ENCODE measurements around the gene ARHGDIG.

The ARHGDIG gene

GRCh38 chr16:290681-291405 is 10.5 kb downstream of the ARHGDIG start:
- DNase-seq (ENCODE audit: low read depth, low spot score): no peak
- no peak overlapping the region for H3K4me3 ChIP-seq (ENCODE audit: low read length)

- no peak overlapping the region for H3K4me3 ChIP-seq (ENCODE audit: low read length)
- DNase-seq (ENCODE audit: low read depth, low spot score): no peak
These were observed 11.1 kb downstream of the ARHGDIG start for GRCh38 chr16:291539-291938.

DNA sequence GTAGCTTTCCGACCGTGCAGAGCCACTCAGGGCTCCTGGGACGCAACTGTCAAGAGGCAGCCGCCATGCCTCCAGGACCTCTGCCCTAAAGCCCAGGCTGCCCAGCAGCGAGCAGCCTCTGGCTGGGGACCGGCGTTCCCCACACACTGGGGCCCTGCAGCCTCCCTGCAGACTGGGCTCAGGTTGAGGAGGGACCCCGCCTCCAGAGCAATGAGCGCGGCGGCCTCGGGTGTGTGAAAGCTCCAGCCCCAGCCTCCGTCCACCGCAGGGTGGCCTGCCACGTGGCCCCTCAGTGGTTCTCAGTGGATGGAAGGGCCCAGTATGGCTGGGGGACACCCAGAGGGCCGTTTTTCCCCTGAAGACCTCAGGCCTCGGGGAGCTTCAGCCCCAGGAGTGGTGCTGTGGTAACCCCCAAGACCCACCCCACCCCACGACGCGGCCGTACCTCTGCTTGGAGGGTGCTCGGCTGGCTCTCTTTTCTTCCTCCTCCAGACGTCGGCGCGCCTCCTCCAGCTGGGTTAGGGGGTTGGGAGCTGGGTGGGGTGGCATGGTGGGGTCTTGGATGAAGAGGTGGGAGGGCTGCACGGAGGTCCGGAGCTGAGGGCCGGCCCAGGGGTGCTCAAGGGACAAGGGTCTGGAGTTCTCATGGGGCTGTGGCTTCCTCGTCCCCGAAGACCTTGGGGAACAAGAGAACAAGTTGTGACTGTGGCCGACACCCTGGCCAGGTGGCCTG is 12.8 kb downstream of the ARHGDIG start:
- H3K4me3 ChIP-seq (ENCODE audit: low read length): no peak overlapping the region
- no peak for DNase-seq (ENCODE audit: low read depth, low spot score)

- DNase-seq (ENCODE audit: low read depth, low spot score): no peak
- H3K4me3 ChIP-seq (ENCODE audit: low read length): no peak overlapping the region
These were observed 15.9 kb downstream of the ARHGDIG start for GRCh38 chr16:296276-296675.

GRCh38 chr16:296806-297510 is 16.6 kb downstream of the ARHGDIG start:
- H3K4me3 ChIP-seq (ENCODE audit: low read length): no peak overlapping the region
- DNase-seq (ENCODE audit: low read depth, low spot score): no peak

- DNase-seq (ENCODE audit: low read depth, low spot score): no peak
- no peak overlapping the region for H3K4me3 ChIP-seq (ENCODE audit: low read length)
These were observed 17.4 kb downstream of the ARHGDIG start for GRCh38 chr16:297832-298231.

GRCh38 chr16:301235-301634 is 20.8 kb downstream of the ARHGDIG start:
- DNase-seq (ENCODE audit: low read depth, low spot score): no peak

GRCh38 chr16:301950-302349 is 21.6 kb downstream of the ARHGDIG start:
- DNase-seq (ENCODE audit: low read depth, low spot score): no peak
- H3K4me3 ChIP-seq (ENCODE audit: low read length): no peak overlapping the region

More at GRCh38 chr16:301235-301634, 20.8 kb downstream of the ARHGDIG start:
- H3K4me3 ChIP-seq (ENCODE audit: low read length): no peak overlapping the region

DNA sequence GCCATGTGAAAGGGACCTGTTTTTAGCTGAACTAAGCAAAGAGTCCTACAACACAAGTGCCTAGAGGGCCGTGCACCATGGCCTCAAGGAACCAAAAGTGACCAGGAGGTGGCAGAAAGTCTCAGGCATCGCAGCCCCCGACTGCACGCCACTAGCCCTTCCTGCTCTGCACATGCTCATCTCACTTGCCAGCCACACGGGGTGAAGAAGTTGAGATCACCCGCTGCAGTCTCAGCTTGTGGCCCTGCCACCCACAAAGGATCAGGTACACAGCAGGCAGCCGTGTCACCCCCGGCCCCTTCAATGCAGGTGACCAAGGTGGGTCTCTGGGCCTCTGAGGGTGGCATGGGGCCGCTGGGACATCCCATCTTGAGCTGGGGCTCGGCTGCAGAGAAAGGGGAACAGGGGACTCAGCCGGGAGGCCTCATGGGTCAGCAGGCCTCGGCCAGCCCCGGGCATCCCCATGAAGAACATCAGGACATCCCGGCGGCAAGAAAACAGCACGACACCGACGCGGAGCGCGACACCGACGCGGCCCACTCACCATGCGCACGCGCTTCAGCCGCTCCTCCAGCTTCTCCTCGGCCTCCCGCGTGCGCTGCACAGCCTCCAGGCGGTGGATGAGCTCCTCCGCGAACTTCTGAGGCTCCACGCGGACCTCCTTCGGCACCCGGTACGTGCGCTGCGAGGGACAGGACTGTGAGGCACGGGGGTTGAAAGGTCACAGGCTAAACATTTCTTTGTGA is 23.5 kb downstream of the ARHGDIG start:
- DNase-seq (ENCODE audit: low read depth, low spot score): no peak
- H3K4me3 ChIP-seq (ENCODE audit: low read length): no peak overlapping the region

DNA sequence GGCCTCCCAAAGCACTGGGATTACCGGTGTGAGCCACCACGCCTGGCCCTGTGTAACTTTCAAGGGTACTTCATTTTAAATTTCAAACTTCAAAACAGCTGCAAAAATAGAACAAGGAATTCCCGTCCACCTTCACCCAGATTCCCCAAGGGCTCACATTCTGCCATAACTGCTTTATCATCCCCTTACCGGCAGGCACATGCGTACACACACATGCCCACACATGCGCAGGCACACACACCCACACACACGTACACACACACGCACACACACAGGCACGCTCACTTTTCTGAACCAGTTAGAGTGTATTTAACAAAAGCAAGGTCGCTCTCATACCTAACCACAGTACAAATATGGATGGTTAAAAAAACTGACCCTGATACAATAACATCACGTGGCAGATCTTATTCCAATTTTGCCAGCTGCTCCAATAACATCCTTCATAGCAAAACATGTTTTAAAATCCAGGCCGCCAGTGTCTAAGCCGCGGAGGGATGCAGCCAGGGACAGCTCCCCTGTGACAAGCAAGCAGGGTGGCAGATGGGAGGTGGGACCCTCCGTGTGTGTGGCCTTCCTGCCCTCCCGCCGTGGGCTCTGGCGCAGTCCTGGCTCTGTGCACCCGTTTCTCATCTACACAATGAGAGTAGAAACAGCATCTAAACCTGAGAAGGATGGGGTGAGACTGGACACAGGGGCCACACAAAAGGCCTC is 25.7 kb downstream of the ARHGDIG start:
- DNase-seq (ENCODE audit: low read depth, low spot score): no peak
- no peak overlapping the region for H3K4me3 ChIP-seq (ENCODE audit: low read length)

DNA sequence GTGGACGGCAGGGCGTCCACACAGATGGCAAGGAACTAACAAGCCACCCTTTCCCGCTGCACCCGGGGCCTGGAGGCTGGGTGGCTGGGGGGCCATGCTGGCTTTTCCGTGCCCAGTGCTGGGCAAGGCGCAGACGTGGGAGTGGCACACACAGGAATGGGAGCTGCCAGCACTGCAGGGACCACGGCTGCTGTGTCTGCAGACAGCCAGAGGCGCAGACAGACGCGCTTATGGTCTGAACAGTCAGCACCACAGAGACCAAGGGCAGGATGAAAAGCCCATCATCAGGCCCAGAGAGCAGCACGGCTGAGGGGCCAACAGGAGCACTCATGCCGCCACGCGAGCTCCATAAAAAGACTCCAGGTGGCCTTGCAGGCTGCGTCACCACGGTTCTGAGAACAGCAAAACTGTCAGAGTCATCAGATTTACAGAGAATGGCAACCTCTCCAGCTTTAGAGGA is 26.6 kb downstream of the ARHGDIG start:
- DNase-seq (ENCODE audit: low read depth, low spot score): no peak
- H3K4me3 ChIP-seq (ENCODE audit: low read length): no peak overlapping the region

- H3K4me3 ChIP-seq (ENCODE audit: low read length): no peak overlapping the region
- DNase-seq (ENCODE audit: low read depth, low spot score): no peak
These were observed 27.4 kb downstream of the ARHGDIG start for GRCh38 chr16:307691-308312.

GRCh38 chr16:309476-309875 is 29.1 kb downstream of the ARHGDIG start:
- peak; percentile 80 for DNase-seq (ENCODE audit: low read depth, low spot score)
- H3K4me3 ChIP-seq (ENCODE audit: low read length): no peak overlapping the region

DNA sequence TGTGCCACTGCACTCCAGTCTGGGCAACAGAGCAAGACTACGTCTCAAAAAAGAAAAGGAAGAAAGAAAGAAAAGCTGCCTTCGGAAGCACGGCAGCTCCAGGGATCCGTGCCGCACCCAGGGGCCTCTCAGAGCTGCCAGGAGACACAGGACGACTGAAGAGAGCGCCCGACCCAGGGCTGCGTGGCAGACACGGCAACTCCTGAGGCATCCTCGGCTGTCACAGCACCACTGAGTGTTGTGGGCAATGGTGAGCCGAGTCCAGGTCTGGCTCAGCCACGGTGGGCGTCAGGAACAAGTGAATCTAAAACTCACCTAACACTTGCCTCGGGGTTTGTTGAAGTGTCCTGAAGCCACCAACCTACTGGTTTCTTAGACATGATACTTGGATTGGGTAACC is 31.3 kb downstream of the ARHGDIG start:
- H3K4me3 ChIP-seq (ENCODE audit: low read length): no peak overlapping the region
- no peak for DNase-seq (ENCODE audit: low read depth, low spot score)

- H3K4me3 ChIP-seq (ENCODE audit: low read length): no peak overlapping the region
- DNase-seq (ENCODE audit: low read depth, low spot score): no peak
These were observed 34.0 kb downstream of the ARHGDIG start for GRCh38 chr16:314351-314750.

GRCh38 chr16:314795-315299 is 34.5 kb downstream of the ARHGDIG start:
- no peak overlapping the region for H3K4me3 ChIP-seq (ENCODE audit: low read length)

DNA sequence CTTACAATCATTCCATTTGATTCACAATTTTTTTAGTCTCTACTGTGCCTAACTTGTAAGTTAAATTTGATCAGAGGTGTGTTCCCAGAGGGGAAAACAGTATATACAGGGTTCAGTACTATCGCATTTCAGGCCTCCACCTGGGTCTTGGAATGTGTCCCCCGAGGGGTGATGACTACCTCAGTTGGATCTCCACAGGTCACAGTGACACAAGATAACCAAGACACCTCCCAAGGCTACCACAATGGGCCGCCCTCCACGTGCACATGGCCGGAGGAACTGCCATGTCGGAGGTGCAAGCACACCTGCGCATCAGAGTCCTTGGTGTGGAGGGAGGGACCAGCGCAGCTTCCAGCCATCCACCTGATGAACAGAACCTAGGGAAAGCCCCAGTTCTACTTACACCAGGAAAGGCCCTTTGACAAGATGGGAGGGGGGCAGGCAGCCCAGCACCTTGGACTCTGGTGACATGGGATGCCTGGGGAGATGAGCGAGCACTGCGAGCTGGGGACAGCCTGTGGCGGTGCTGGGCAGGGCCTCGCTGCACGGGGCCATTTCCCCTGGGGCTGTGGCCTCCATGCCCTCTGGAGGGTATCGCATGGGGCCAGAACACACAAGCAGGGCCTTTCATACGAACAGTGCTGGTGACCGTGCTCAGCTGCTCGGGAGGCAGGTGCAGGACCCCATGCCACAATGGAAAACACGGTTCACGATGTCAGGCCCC is 36.5 kb downstream of the ARHGDIG start:
- no peak overlapping the region for H3K4me3 ChIP-seq (ENCODE audit: low read length)
- no peak for DNase-seq (ENCODE audit: low read depth, low spot score)

More at GRCh38 chr16:314795-315299, 34.5 kb downstream of the ARHGDIG start:
- no peak for DNase-seq (ENCODE audit: low read depth, low spot score)
